Mucosa of descending colon (tissue), 3 donors: ENCODE data around the gene TEX14. TPM values are rescaled to one million over a fixed set of nuclear protein-coding genes. Genes with fewer than 3 reads are reported as not detected.

Experiments used
- ATAC-seq: fragments of 200-7000 bp; cut with Tn5 transposase; one replicate; pipeline ENCODE4 v1.9.1; 2020; ENCODE audit warnings: mild to moderate bottlenecking, moderate library complexity
- DNase-seq, 3 donors: peaks; one replicate each; pipeline ENCODE4 v3.0.0-alpha.2; 2020
- H3K36me3 ChIP-seq: fragments of 200-600 bp; one replicate; pipeline ENCODE4 v1.8.0; 2021; ENCODE audit warnings: low read depth, mild to moderate bottlenecking
- H3K4me1 ChIP-seq: fragments of 200-600 bp; one replicate; pipeline ENCODE4 v1.8.0; 2021; ENCODE audit warnings: low read depth, mild to moderate bottlenecking
- H3K4me3 ChIP-seq: fragments of 200-600 bp; one replicate; pipeline ENCODE4 v1.8.0; 2021; ENCODE audit warnings: mild to moderate bottlenecking
- H3K9me3 ChIP-seq: fragments of 200-600 bp; one replicate; pipeline ENCODE4 v1.8.0; 2021; ENCODE audit warnings: mild to moderate bottlenecking
- CTCF ChIP-seq: fragments of 200-600 bp; IDR thresholded peaks from one replicate; pipeline ENCODE4 v1.8.0; 2022; ENCODE audit warnings: antibody characterized with exemption, mild to moderate bottlenecking
- intact Hi-C, 2 donors: fragments of 100-400 bp; cut with DNase I in 1 of 2; cut with micrococcal nuclease in 1 of 2; formaldehyde crosslinking; loops; one replicate each; pipeline versions ENCODE4 v1.11.0 to v1.11.1; 2022; cut with DNase I, micrococcal nuclease
- total RNA-seq, 3 donors: library from RNA; stranded (reverse); fragmentation: NEBNext Ultra II Directional in 2 of 3; extraction: Animal tissue kit (Norgen Biotek cat#: 25700) in 2 of 3; gene quantifications; one replicate each; pipeline versions ENCODE4 v1.2.1 to v1.2.4, GENCODE V29; 2021 to 2023
- donor health status: DM: no; HTN: no; CAD: no; lungs with moderate emphysema.
- donor health status: DM: no; HTN: no; CAD: no.
- donor health status: DM: no; HTN: yes; CAD: no.

TEX14 gene
- total RNA-seq, 3 donors from 2014 or later, result 0.28 TPM; not detected in 2

- Histone ChIP-seq H3K4me1 (no peaks in the 10 kb centered on the region), H3K36me3 (no peaks in the 10 kb centered on the region), H3K4me3 (no peak overlapping the region), H3K9me3 (no peaks in the 10 kb centered on the region)
- intact Hi-C loops, result no loop called here
- TF ChIP-seq CTCF, result no peak
- no peak for DNase-seq
- peak; percentile 32 for ATAC-seq
Observed at GRCh38 chr17:58621174-58621573, 70.7 kb downstream of the TEX14 start.

DNA sequence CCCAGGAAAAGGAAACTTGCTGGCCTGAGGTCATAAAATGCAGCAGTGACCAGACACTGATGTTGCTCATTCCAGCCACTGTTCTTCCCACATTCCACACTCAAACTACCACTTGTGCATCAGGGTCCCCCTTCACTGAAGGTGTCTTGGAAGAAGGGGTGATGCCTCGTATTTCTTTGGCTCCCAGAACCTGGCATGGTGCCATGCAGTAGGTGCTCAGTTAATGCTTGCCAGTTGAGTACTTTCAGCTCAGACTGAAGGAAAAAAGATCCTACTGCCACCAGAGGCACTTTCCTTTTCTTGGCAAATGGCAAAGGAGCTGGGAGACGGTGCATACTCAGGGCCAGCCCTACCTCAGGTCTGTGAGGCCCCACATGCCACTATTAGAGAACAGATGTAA is 73.5 kb downstream of the TEX14 start:
- no peak for DNase-seq

DNA sequence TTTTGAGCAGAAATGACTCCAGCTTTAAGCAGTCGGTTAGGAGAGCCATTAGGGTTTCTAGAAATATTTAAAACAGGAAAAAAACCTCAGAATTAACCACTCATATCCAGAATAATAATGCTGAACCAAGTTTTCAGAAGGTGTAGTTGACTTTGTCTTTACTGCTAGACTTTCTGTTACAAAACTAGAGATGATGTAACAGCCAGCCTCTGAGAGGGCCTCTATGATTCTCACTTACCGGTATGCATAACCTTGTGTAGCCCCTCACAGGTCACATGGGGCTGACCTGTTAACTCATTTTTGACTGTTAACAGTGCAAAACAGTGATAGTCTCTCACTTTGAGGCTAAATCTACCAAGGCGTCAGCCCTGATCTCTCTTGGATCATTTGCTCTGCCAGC is 74.3 kb downstream of the TEX14 start:
- Histone ChIP-seq H3K4me3 (no peak overlapping the region), H3K4me1 (no peaks in the 10 kb centered on the region), H3K9me3 (no peaks in the 10 kb centered on the region), H3K36me3 (no peaks in the 10 kb centered on the region)
- TF ChIP-seq CTCF, result no peak
- DNase-seq (no peak), ATAC-seq (no peak)
- intact Hi-C loops, result no loop called here

More for the DNA sequence above, 73.5 kb downstream of the TEX14 start:
- H3K9me3 ChIP-seq, result no peaks in the 10 kb centered on the region
- ATAC-seq, result no peak
- no peak for TF ChIP-seq CTCF
- H3K4me1 ChIP-seq, result no peaks in the 10 kb centered on the region
- H3K4me3 ChIP-seq, result no peak overlapping the region
- intact Hi-C loops, result no loop called here
- no peaks in the 10 kb centered on the region for H3K36me3 ChIP-seq

GRCh38 chr17:58615768-58616659 is 75.8 kb downstream of the TEX14 start:
- H3K4me1 ChIP-seq, result no peaks in the 10 kb centered on the region
- TF ChIP-seq CTCF, result no peak
- ATAC-seq, result no peak
- DNase-seq, result no peak
- no peaks in the 10 kb centered on the region for H3K36me3 ChIP-seq
- H3K4me3 ChIP-seq, result no peak overlapping the region
- intact Hi-C loops, result no loop called here
- no peaks in the 10 kb centered on the region for H3K9me3 ChIP-seq

DNA sequence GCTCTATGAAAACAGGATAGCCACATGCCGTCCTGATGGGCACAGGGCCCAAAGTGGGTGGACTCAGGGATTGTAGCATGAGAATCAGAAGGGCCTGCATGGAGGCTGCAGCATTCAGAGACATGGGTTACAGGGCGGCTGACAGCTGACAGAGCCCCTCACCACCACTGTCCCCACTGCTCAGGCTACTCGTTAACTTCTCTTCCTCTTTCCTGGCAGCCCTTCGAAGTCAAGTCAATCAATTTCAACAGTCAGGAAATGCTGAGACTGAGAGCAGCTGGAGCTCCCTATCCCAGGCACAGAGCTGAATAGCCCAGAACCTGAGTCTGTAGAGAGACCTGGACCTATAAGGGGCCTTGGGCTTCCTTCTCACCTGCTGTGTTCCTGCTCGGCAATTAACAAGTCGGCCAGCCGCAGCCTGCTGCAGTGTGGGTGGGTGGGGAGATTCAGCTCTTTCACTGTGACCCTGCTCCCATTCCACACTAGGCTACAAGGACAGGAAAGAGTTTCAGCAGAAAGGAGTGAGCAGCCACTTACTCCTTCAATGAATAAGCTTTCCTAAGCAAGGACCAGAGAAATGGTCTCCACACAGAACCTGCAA is 76.9 kb downstream of the TEX14 start:
- no peak for ATAC-seq

More for the DNA sequence above, 76.9 kb downstream of the TEX14 start:
- no peak for TF ChIP-seq CTCF
- H3K4me3 ChIP-seq, result no peak overlapping the region
- H3K36me3 ChIP-seq, result no peaks in the 10 kb centered on the region
- DNase-seq, result no peak
- H3K9me3 ChIP-seq, result no peaks in the 10 kb centered on the region
- H3K4me1 ChIP-seq, result no peaks in the 10 kb centered on the region
- intact Hi-C loops, result no loop called here
